GM06990 (cell line): Measurements from ENCODE around the gene HIRA.

Experiments used
- DNase-seq: peaks from one replicate; pipeline ENCODE4 v3.0.0-alpha.2; 2011; ENCODE audit not compliant: insufficient read length; ENCODE audit errors: extremely low read depth
- H3K27me3 ChIP-seq: replicated peaks from 2 replicates; pipeline ENCODE4 v1.6.0; 2011; ENCODE audit warnings: low read length; ENCODE audit not compliant: control insufficient read depth, insufficient read depth
- H3K36me3 ChIP-seq: 2 replicates; pipeline ENCODE4 v1.5.1; 2011; ENCODE audit warnings: low read length; ENCODE audit not compliant: control insufficient read depth, insufficient read depth
- H3K4me3 ChIP-seq: replicated peaks from 2 replicates; pipeline ENCODE4 v1.5.1; 2011; ENCODE audit warnings: low read depth, mild to moderate bottlenecking, control low read depth, low read length
- CTCF ChIP-seq: IDR thresholded peaks from 2 replicates; pipeline ENCODE4 v1.5.1; 2011; ENCODE audit warnings: low read length, control low read depth, mild to moderate bottlenecking, inconsistent platforms; ENCODE audit not compliant: insufficient read depth, poor library complexity, severe bottlenecking

The HIRA gene

GRCh38 chr22:19349778-19350475 lies 81.6 kb downstream of the HIRA start:
- DNase-seq, result no peak
- no peak for TF ChIP-seq CTCF
- H3K4me3 ChIP-seq, result no peak overlapping the region
- H3K36me3 ChIP-seq, result peaks cover 33% of the 10 kb centered on the region
- no peaks in the 10 kb centered on the region for H3K27me3 ChIP-seq

- no peak for TF ChIP-seq CTCF
- no peaks in the 10 kb centered on the region for H3K27me3 ChIP-seq
- DNase-seq, result no peak
- H3K36me3 ChIP-seq, result peaks cover 10% of the 10 kb centered on the region
- H3K4me3 ChIP-seq, result no peak overlapping the region
These were observed 84.8 kb downstream of the HIRA start for GRCh38 chr22:19346677-19347265.

GRCh38 chr22:19344420-19344819 lies 87.1 kb downstream of the HIRA start:
- no peaks in the 10 kb centered on the region; the same call in none of the 2 replicates for H3K36me3 ChIP-seq
- no peak for DNase-seq
- H3K27me3 ChIP-seq, result no peaks in the 10 kb centered on the region
- no peak overlapping the region for H3K4me3 ChIP-seq
- no peak for TF ChIP-seq CTCF

- no peaks in the 10 kb centered on the region; the same call in none of the 2 replicates for H3K36me3 ChIP-seq
- H3K27me3 ChIP-seq, result no peaks in the 10 kb centered on the region
- no peak for TF ChIP-seq CTCF
- DNase-seq, result no peak
- H3K4me3 ChIP-seq, result no peak overlapping the region
These were observed 88.1 kb downstream of the HIRA start for GRCh38 chr22:19343470-19343869.

GRCh38 chr22:19341500-19341899 lies 90.0 kb downstream of the HIRA start:
- H3K4me3 ChIP-seq, result no peak overlapping the region
- DNase-seq, result no peak
- H3K36me3 ChIP-seq, result peaks cover 2% of the 10 kb centered on the region
- TF ChIP-seq CTCF, result no peak
- H3K27me3 ChIP-seq, result no peaks in the 10 kb centered on the region

- H3K36me3 ChIP-seq, result peaks cover 7% of the 10 kb centered on the region
- H3K4me3 ChIP-seq, result no peak overlapping the region
- no peaks in the 10 kb centered on the region for H3K27me3 ChIP-seq
- DNase-seq, result no peak
- no peak for TF ChIP-seq CTCF
These were observed 94.4 kb downstream of the HIRA start for GRCh38 chr22:19337137-19337536.
